Right kidney (tissue), 9 donors: ENCODE results near the gene CDC42EP4.
A peak's percentile ranks its signal among the peaks of the same experiment; 100 is the strongest.

Experiments used
- DNase-seq: peaks from one replicate; pipeline ENCODE4 v3.0.0-alpha.2; 2016
- long read RNA-seq, 8 donors: transcript quantifications; one replicate each; lab custom pipeline, GENCODE V29; 2026

CDC42EP4 gene, protein sequence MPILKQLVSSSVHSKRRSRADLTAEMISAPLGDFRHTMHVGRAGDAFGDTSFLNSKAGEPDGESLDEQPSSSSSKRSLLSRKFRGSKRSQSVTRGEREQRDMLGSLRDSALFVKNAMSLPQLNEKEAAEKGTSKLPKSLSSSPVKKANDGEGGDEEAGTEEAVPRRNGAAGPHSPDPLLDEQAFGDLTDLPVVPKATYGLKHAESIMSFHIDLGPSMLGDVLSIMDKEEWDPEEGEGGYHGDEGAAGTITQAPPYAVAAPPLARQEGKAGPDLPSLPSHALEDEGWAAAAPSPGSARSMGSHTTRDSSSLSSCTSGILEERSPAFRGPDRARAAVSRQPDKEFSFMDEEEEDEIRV
- long read RNA-seq, donor 1, transcript CDC42EP4-201 (2 exons, 3,272 nt) = major isoform, 13 of 14 reads
- long read RNA-seq, donor 1, partial matches to known transcripts = 0 of 14 reads
- long read RNA-seq, donor 1, other reads (novel, unspliced or antisense) = 0 of 14 reads
- long read RNA-seq, donor 2, transcript CDC42EP4-201 (2 exons, 3,272 nt) = major isoform, 11 of 14 reads
- long read RNA-seq, donor 2, partial matches to known transcripts = 0 of 14 reads
- long read RNA-seq, donor 2, other reads (novel, unspliced or antisense) = 0 of 14 reads
- long read RNA-seq, donor 3, transcript CDC42EP4-201 (2 exons, 3,272 nt) = major isoform, 8 of 53 reads
- long read RNA-seq, donor 3, partial matches to known transcripts = 43 of 53 reads
- long read RNA-seq, donor 3, other reads (novel, unspliced or antisense) = 0 of 53 reads
- long read RNA-seq, donor 4, transcript CDC42EP4-201 (2 exons, 3,272 nt) = major isoform, 17 of 23 reads
- long read RNA-seq, donor 4, transcript CDC42EP4-205 (2 exons, 1,022 nt) = minor isoform, 6 of 23 reads
- long read RNA-seq, donor 4, partial matches to known transcripts = 0 of 23 reads
- long read RNA-seq, donor 4, other reads (novel, unspliced or antisense) = 0 of 23 reads
- long read RNA-seq, donor 5, transcript CDC42EP4-201 (2 exons, 3,272 nt) = major isoform, 16 of 22 reads
- long read RNA-seq, donor 5, transcript CDC42EP4-205 (2 exons, 1,022 nt) = minor isoform, 6 of 22 reads
- long read RNA-seq, donor 5, partial matches to known transcripts = 0 of 22 reads
- long read RNA-seq, donor 5, other reads (novel, unspliced or antisense) = 0 of 22 reads
- long read RNA-seq, donor 6, transcript CDC42EP4-201 (2 exons, 3,272 nt) = major isoform, 12 of 16 reads
- long read RNA-seq, donor 6, partial matches to known transcripts = 0 of 16 reads
- long read RNA-seq, donor 6, other reads (novel, unspliced or antisense) = 0 of 16 reads
- long read RNA-seq, donor 7 = 0 reads
- long read RNA-seq, donor 8, transcript CDC42EP4-201 (2 exons, 3,272 nt) = major isoform, 14 of 15 reads
- long read RNA-seq, donor 8, partial matches to known transcripts = 0 of 15 reads
- long read RNA-seq, donor 8, other reads (novel, unspliced or antisense) = 0 of 15 reads

DNA sequence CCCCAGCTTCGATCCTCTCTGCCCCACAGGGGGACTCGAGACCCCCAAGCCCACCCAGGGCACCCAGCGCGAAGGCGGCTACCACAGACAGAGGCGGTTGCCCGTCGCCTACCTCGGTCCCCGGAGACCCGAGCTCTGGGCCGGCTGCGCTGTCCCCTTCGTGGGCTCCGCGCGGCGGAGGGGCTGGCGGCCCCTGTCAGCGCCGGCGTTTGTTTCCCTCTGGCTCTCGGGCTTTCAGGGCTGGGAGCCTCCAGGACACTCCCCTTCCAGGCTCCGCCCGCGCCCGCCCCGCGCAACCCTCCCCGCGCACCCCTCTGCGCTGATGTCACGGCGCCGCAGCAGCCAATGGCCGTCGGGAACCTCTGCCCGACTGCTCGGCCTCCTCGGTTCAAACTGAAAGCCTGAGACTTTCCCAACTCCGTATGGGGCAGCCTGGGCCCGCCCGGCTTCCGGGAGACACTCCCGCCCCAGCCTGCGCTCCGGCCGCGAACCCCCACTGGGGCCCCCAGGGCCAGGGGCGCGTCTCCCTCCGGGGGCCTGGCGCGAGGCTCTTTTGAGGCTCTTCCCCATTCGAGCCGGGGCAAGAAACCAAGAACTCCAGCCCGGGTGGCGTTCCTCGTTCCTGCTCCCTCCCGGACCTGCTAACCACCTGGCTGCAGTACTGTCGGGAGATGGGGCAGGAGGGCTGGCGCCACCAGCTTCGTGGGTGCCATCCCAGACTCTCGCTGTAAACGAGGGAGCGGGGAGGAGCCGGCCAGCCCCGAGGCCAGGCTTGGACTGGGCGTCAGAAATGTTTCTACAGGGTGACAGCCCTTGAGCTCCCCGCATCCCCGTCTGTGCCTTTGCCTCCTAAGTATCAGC is at the start of gene CDC42EP4:
CDC42EP4 (minus strand) TSS at position 221 of the 861 bp plus-strand sequence. CDS start 25,501 bp downstream, outside the sequence.
- peak; percentile 92 for DNase-seq

DNA sequence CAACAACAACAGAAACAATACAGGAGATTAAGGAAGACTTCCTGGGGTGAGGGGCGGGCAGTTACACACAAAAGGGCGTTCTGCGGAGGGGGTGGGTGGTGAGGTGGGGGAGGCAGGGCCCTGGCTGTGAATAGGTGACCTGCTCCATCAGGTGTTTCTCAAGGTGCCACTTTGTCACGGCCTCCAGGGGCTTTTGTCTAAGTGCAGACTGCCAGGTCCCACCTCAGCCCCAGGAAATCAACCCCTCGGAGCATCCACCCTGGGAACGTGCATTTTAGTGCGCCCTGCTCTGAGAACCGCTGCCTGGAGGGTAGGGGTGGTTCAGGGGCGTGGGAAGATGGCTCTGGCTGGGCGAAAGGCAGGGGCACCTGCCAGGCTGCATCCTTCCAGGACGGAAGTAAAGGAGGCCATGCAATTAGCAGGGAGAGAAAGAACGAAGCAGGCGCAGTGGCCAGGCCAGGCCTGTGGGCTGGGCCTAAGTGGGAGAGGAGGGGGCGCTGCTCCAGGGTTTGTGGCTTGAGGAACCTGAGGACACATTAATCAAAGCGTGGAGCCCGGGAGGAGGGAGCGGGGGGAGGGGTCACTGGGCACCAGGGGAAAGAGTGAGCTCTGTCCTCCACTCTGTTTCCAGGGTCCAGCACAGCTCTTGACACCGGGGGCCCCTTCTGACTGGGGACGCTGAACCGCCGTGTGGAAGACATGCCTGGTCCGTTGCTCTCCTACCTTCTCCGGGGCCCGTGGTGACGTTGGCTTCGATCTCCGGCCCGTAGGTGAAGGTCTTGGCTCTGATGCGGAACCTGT is 49.4 kb upstream of the CDC42EP4 start:
- DNase-seq = peak; percentile 62

DNA sequence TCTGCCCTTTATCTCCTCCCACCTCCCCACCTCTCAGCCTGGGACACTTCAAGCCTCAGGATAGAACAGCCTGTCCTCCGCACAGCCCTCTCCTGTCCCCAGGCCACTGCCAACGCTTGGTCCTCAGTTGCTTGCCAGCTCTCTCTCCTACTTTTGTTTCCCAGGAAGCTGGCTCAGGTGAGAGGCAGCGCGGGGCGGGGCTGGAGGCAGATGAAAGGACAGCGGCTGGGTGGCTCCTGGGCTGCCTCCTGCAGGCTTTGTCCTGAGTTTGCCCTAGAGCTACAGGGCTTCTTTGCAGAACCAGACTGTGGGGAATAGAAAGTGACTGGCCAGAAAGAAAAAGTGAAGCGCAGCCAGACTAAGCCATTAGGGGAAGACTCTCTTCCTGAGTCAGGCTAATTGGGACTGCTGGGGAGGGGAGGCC is 48.2 kb upstream of the CDC42EP4 start:
- peak; percentile 32 for DNase-seq

DNA sequence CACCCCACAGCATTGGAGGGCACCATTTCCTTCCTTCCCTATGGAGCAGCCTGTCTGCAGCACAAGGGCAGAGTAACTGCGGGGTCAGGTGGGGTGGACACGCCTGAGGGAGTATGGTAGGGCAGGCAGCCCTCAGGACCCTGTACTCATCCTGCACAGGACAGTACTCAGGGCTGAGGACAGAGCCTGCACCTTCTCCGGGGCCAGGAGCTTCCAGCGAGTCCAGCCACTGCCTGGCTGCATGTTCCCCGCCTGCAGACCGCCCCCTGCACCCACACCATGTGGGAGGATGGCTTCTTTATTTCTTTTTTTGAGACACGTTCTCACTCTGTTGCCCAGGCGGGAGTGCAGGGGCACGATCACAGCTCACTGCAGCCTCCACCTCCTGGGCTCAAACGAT is 47.6 kb upstream of the CDC42EP4 start:
- DNase-seq = peak; percentile 39

DNA sequence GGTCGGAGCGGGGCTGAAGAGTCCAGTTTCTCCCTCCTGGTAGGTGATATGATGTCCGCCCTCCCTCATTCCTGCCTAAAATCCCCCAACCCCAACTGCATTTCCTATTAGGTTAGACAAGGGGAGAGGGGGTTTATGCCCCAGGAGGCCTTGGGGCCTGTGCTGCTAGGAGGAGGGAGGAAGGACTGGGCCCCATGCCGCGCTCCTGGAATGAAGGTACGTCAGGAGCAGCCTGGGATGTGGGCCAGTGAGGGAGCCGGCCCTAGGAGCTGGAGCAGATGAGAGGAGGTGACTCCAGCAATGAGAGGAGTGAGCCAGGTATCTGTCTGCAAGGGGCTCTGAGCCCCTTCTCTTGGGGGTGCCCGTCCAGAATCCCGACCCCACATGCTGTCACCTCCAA is 46.9 kb upstream of the CDC42EP4 start:
- DNase-seq = no peak

DNA sequence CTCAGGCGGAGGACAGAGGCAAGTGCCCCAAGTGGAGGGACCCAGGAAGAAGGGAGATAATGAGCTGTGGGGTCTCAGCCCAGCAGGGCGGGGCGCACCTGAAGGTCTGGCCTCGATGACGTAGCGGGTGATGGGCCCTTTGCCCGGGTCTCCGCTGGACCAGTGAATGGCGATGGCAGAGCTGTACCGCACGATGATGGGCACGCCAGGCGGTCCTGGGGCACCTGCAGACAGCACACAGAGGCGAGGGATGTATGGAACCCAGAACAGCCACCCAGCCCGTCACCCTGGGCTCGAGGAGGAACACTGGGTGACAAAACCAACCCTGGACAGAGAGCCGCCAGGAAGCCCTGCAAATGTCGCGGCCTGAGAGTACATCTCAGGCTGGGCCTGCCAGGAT is 46.2 kb upstream of the CDC42EP4 start:
- no peak for DNase-seq

DNA sequence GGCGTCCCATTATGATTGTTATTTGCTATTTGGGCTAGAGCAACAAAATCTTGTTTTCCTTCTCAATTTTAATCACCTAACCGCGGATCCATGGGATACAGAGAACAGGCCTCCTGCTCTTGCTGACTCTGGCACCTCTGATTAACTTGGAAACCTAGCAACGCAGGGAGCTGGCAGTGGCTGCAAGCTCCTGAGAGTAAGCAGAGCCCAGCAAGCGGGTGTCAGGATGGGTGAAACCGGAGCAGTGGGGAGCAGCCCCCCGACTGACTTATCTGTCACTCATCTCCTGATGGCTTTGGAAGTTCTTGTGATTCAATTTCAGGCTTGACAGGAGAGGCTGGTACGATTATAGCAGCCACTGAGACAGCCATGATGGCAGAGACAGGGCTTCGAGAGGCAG is 45.5 kb upstream of the CDC42EP4 start:
- DNase-seq = no peak

DNA sequence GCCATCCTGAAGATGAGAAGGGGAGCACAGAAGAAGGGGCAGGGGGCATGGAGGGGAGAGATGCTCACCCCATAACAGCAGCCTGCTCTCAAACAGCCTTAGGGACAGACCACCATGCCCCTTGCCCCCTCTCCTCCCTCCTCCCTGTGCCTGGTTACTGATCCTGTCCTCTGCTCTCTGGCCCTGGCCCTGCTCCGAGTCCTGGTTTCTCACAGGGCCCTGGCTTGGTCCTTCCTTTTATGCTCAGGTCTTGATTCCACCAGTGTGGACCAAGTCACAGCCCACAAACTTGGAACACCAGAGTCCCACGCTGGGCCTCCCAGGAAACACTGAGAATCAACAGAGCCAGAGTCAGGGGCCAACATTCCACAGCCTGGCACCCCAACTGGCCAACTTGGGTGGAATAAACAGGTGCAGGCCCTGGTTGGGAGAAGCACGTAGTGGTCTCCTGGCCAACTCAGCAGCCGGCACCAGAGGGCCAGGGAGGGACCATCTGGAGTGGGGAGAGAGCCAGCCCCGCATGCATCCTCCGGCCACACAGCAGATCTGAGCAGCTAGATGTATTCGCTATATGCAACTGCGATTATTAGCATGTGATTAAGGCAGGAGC is 44.9 kb upstream of the CDC42EP4 start:
- DNase-seq = no peak

DNA sequence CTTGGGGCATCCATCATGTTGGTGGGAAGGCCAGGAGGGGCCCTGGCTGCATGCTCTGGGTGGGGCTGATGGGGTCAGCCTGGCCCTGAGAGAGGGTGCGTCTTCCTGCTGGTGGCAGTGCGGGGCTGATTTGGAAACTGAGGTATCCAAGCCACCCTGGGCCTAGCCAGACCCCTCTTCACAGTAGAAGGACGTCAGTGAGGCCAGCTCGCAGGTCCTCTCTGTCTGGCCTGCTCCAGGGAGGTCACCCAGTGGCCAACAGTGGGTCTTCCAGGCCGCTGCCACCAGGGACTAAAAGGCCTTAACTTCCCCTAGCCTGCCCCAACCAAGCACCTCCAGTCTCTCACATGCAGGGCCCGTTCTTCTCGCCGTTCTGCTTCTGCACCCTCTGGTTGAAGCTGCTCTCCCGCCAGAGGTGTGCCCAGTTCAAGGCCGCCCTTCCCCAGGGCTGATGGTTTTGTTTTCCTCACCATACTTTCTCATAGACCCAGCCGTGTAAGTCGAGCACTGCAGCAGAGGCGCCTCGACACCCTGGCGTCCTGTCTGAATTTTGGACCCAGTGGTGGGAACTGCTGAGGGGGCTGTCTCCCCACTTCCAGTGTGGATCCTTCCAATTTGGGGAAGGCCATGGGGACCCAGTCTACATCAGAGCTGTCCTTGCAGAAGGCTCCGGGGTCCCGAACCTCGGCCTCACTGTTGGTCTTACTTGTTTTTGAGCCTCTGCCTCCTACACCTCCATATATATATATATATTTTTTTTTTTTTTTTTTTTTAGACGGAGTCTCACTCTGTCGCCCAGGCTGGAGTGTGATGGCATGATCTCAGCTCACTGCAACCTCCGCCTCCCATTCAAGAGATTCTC is 42.9 kb upstream of the CDC42EP4 start:
- no peak for DNase-seq

DNA sequence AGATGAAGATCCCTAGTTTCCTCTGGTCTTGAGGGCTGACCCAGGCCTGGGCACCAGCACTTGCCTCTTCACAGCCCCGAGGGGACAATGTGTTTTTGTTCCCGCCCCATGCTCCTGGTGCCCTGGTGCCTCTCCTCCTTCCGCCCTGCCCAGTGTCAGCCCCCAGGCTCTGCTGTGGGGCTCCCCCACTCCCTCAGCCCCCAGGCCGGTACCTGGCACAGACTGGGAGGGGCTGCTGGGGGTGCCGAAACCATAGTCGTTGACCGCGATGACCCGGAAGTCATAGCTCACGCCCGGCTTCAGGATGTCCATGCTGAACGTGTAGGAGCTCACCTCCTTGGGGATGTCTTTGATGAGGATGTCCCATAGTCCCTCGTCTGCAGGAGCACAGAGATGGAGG is 40.5 kb upstream of the CDC42EP4 start:
- no peak for DNase-seq

DNA sequence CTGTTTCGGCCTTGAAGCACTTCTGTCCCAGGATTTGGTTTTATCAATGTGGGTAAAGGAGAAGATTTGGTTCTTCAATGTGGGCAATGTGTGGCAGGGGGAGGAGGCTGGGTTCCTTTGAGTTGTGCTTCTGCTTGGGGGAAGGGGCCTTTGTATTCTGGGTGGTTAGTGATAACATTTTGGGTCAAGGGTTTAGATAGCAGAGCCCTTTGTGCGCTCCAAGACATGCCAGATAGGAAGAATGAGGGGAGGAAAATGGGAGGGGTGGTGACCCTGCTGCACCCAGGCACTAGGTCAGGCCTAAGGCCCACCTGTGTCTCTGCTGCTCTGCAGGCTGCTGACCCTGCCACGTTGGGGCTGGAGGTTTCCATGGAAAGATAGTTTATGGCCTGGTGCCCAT is 40.0 kb upstream of the CDC42EP4 start:
- no peak for DNase-seq

DNA sequence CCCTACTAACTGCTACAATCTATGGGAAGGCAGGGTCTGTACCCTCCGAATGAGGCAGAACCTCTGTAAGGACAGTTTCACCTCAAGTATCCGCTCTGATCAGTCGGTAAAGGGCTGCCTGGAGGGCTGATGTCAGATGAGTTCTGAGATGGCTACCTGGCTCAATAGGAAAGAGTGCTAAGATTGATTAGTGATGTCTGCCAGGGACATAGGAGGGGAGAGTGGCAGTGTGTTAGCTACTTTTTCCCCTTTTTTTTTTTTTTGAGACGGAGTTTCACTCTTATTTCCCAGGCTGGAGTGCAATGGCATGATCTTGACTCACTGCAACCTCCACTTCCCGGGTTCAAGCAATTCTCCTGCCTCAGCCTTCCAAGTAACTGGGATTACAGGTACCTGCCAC is 39.1 kb upstream of the CDC42EP4 start:
- DNase-seq = no peak

DNA sequence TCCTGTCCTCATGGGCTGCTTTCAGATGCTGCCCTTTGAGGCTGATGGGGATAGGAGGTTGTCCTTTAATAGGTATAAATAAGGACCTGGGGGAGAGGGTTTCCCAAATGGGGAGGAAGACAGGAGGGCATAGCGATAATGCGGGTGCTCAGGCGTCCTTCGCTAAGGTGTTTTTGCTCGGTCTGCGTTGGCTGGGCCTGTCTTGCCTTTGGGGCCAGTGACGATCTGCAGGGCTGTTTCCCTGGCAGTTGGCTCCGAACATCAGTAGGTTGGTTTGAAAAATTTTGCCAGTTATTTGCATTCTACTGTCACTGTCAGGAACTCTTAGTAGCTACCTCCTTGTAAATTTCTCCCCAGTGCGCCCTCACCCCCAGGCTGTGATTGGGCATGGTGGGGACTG is 37.8 kb upstream of the CDC42EP4 start:
- DNase-seq = no peak

DNA sequence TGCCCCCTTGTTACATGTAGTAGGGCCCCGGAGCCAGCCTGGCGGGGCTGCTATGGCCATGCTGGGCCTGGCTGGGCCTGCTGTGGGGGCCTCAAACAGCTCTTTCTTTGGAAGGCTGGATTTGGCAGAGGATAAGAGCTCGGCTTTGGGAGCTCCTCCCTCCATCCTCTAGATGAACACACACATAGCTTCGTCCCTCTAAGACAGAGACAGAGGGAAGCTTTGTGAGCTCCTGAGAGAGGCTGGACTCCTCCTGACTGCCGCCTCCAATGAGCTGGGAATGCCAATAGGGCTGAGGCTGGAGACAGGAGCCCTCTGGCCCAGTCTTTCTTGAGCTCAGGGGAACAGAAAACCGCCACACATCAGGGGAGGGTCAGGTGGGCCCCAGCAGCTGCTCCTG is 37.3 kb upstream of the CDC42EP4 start:
- DNase-seq = peak; percentile 40

DNA sequence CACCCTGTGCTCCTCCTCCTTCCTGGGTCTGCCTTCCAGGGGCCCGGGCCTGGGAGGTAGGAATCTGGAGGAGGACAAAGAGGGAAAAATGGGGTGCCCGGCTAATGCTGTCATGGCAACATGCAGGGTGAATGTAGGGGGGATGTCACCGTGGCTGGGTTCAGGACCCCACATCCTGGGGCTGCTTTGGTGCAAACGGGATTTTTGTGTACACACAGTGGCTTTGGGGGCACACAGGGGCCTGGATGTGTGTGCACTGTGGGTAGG is 37.0 kb upstream of the CDC42EP4 start:
- no peak for DNase-seq

DNA sequence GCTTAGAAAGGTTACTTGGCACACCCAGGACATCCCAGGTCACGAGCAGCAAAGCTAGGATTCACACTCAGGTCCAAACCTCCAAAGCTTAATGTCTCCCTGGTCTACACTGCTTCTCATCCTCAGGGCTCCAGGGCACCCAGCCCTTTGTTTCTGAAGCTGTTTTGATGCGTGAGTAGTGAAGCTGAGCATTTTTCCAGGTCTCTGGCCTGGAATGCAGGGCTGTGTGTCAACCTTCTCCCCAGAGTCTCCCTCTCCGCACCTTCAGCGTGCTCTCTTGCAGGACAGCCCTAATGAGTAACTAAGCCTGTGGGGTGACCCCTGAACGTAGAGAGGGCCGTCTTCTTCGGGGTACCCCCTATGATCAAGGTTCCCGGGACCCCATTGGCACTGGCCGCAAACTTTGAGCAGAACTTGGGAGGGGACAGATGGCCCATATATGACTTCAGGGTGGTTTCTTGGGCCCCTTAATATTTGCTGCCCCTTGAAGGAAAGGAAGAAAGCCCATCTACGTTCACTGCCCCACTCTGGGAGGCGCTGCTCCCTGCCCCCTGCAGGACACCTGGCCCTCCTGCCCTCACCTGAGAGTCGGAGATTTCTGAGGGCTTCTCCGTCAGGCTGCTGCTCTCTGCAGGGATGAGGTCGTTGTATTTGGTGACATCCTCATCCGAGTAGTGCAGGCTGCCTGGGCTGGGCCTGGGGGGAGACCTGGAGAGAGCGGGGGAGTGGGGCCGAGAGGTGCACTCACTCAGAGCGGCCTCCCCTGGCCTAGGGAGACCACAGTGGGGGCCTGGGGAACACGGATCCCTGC is 36.4 kb upstream of the CDC42EP4 start:
- DNase-seq = peak; percentile 6

DNA sequence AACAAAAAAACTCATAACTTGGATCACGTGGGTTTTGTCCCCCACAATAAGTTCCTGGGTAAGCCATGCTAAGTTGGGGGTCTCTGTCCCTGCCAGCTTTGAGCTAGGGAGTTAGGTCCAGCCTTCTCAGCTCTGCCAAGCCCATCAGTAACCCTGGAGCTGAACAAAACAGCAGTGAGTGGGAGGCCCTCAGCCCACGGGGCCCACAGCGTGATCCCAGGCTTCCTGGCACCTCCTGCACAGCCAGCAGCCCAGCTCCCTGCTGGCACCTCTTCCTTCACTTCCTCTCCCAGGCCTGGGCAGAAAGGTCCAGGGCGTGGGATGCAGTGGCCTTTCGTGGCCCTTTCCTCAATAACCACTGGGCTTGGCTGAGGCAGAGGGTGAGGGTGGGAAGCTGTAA is 35.5 kb upstream of the CDC42EP4 start:
- DNase-seq = no peak

DNA sequence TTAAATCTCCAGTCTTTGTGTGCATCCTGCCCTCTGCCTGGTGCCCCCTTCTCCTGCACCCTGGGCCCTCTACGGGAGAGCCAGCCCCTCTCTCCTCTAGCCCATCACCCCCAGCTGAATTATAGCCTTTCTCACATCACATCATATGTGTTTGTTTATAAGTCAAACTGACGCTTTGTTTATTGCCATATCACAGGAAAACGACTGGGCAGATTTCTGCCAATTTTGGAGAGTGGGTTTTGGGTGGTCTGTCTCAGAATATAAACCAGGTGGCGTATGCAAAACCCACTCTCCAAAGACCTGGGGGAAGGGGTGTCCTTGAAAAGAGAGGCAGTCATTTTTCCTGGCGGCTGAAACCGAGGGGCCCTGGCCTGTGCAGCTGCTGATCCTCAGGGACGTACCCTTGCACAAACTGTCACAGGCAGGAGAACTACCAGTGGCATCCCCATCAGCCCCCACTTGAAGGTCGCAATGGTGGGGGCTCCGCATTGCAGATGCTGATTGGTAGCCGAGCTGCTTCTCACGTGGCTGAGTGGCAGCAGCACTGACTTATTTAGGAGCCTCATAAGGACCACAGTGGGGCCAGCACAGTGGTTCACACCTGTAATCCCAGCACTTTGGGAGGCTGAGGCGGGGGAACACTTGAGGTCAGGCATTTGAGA is 34.8 kb upstream of the CDC42EP4 start:
- no peak for DNase-seq
